ENCODE measurements around the gene AUTS2. TPM values are rescaled to one million over a fixed set of nuclear protein-coding genes. Genes with fewer than 3 reads are reported as not detected.

Gene AUTS2
- polyA plus RNA-seq, 1 experiment, result 0.54 TPM

- no peak for DNase-seq (ENCODE audit: low read depth)
- TF ChIP-seq CTCF (IDR thresholded peaks at IDR 0.05; ENCODE audit: insufficient read depth, low read depth, low read length), result no peak
- no peaks in the 10 kb centered on the region for H3K27me3 ChIP-seq (ENCODE audit: control insufficient read depth, insufficient read depth, low read length)
- ChIA-PET CTCF (interaction anchor here (0.6 kb wide), 1 partner anchor 163 kb away, joined by 3 read pairs; no protein-coding TSS in a partner anchor), POLR2A (no interaction called here)
- no peaks in the 10 kb centered on the region for H3K36me3 ChIP-seq (ENCODE audit: control insufficient read depth, insufficient read depth, low read length)
- no peak overlapping the region for H3K4me3 ChIP-seq (ENCODE audit: low read depth, low read length)
Measured at GRCh38 chr7:69827140-69827539, 228.9 kb downstream of the AUTS2 start.

GRCh38 chr7:69827558-69827957, 229.3 kb downstream of the AUTS2 start:
- no peak for DNase-seq (ENCODE audit: low read depth)
- POLR2A ChIA-PET, result no interaction called here
- no peak overlapping the region for H3K4me3 ChIP-seq (ENCODE audit: low read depth, low read length)
- TF ChIP-seq CTCF (IDR thresholded peaks at IDR 0.05; ENCODE audit: insufficient read depth, low read depth, low read length), result no peak
- CTCF ChIA-PET, result interaction anchor here (0.6 kb wide), 1 partner anchor 163 kb away, joined by 3 read pairs; no protein-coding TSS in a partner anchor
- H3K27me3 ChIP-seq (ENCODE audit: control insufficient read depth, insufficient read depth, low read length), result no peaks in the 10 kb centered on the region
- no peaks in the 10 kb centered on the region for H3K36me3 ChIP-seq (ENCODE audit: control insufficient read depth, insufficient read depth, low read length)

GRCh38 chr7:69832356-69832755, 234.1 kb downstream of the AUTS2 start:
- no peak for DNase-seq (ENCODE audit: low read depth)
- ChIA-PET CTCF (no interaction called here), POLR2A (no interaction called here)
- no peak for TF ChIP-seq CTCF (IDR thresholded peaks at IDR 0.05; ENCODE audit: insufficient read depth, low read depth, low read length)
- Histone ChIP-seq H3K27me3 (ENCODE audit: control insufficient read depth, insufficient read depth, low read length) (no peaks in the 10 kb centered on the region), H3K36me3 (ENCODE audit: control insufficient read depth, insufficient read depth, low read length) (no peaks in the 10 kb centered on the region), H3K4me3 (ENCODE audit: low read depth, low read length) (no peak overlapping the region)

- Histone ChIP-seq H3K36me3 (ENCODE audit: control insufficient read depth, insufficient read depth, low read length) (no peaks in the 10 kb centered on the region), H3K4me3 (ENCODE audit: low read depth, low read length) (no peak overlapping the region), H3K27me3 (ENCODE audit: control insufficient read depth, insufficient read depth, low read length) (no peaks in the 10 kb centered on the region)
- DNase-seq (ENCODE audit: low read depth), result no peak
- TF ChIP-seq CTCF (IDR thresholded peaks at IDR 0.05; ENCODE audit: insufficient read depth, low read depth, low read length), result no peak
- ChIA-PET CTCF (no interaction called here), POLR2A (no interaction called here)
Measured at GRCh38 chr7:69833964-69834363, 235.7 kb downstream of the AUTS2 start.

GRCh38 chr7:69836702-69837101, 238.4 kb downstream of the AUTS2 start:
- no peaks in the 10 kb centered on the region for H3K27me3 ChIP-seq (ENCODE audit: control insufficient read depth, insufficient read depth, low read length)
- DNase-seq (ENCODE audit: low read depth), result no peak
- no peak overlapping the region for H3K4me3 ChIP-seq (ENCODE audit: low read depth, low read length)
- CTCF ChIA-PET, result no interaction called here
- POLR2A ChIA-PET, result no interaction called here
- no peak for TF ChIP-seq CTCF (IDR thresholded peaks at IDR 0.05; ENCODE audit: insufficient read depth, low read depth, low read length)
- no peaks in the 10 kb centered on the region for H3K36me3 ChIP-seq (ENCODE audit: control insufficient read depth, insufficient read depth, low read length)

Data from BJ (cell line).